Spinal cord (tissue), 10 donors: ENCODE measurements around the gene SMCHD1. TPM values are rescaled to one million over a fixed set of nuclear protein-coding genes. Genes with fewer than 3 reads are reported as not detected.

ENCODE experiments used
- DNase-seq, 6 donors: peaks; one replicate each; pipeline versions ENCODE4 v3.0.0 to v3.0.0-alpha.2; 2013 to 2015; ENCODE audit warnings: low spot score in 6 of 6, low read depth in 4 of 6
- H3K27ac ChIP-seq: one replicate; pipeline ENCODE4 v1.5.1; 2013; ENCODE audit warnings: low read depth, low read length, control low read depth
- H3K27me3 ChIP-seq: one replicate; pipeline ENCODE4 v1.6.1; 2013; ENCODE audit warnings: low read length; ENCODE audit not compliant: control insufficient read depth, insufficient read depth
- H3K36me3 ChIP-seq: one replicate; pipeline ENCODE4 v1.6.1; 2013; ENCODE audit warnings: low read length; ENCODE audit not compliant: control insufficient read depth, insufficient read depth
- H3K4me1 ChIP-seq: one replicate; pipeline ENCODE4 v1.6.1; 2013; ENCODE audit warnings: low read length; ENCODE audit not compliant: control insufficient read depth, insufficient read depth
- H3K4me3 ChIP-seq: one replicate; pipeline ENCODE4 v1.5.1; 2013; ENCODE audit warnings: low read depth, low read length, control low read depth
- H3K9me3 ChIP-seq: one replicate; pipeline ENCODE4 v1.6.1; 2013; ENCODE audit warnings: low read length; ENCODE audit not compliant: control insufficient read depth, insufficient read depth
- WGBS: methylation state at CpG from one replicate; pipeline ENCODE4 v1.1.5; 2013; ENCODE audit warnings: missing lambda C conversion rate; ENCODE audit not compliant: insufficient coverage; 5-methylcytosine and 5-hydroxymethylcytosine counted together
- polyA plus RNA-seq, 2 donors: library from polyadenylated mRNA; unstranded; fragments of 120-200 nt; gene quantifications; one replicate each; pipeline ENCODE4 v1.2.1, GENCODE V29; 2013; ENCODE audit not compliant: insufficient read length in 2 of 2
- total RNA-seq, 2 donors: library from RNA; depleted of rRNA in 1 of 2; stranded (reverse); fragments of 120-200 nt in 1 of 2; fragments of >200 nt in 1 of 2; gene quantifications; one replicate each; pipeline versions ENCODE4 v1.2.3 to v1.2.4, GENCODE V29; 2013 to 2014
- donor health status: healthy.

The SMCHD1 gene
- total and polyA plus RNA-seq, 4 donors: 39.1 to 189 (median 66.8) TPM

DNA sequence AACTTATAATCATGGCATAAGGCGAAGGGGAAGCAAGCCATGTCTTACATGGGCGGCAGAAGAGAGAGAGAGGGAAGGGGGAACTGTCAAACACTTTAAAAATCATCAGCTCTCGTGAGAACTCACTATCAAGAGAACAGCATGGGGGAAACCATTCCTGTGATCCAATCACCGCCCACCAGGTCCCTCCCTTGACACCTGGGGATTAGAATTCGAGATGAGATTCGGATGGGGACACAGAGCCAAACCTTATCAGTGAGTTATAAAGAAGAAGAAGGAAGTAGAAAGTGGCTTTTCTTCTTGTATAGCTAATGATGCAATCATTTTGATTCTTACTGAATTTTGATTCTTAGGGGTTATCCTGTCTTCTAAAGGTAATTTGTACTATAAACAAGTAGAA is 51.4 kb downstream of the SMCHD1 start:
- H3K4me3 ChIP-seq: no peak overlapping the region
- no peaks in the 10 kb centered on the region for H3K9me3 ChIP-seq
- H3K27me3 ChIP-seq: no peaks in the 10 kb centered on the region
- no peaks in the 10 kb centered on the region for H3K4me1 ChIP-seq
- peaks cover 16% of the 10 kb centered on the region for H3K36me3 ChIP-seq
- H3K27ac ChIP-seq: no peak overlapping the region
- 90% methylated on average over 2 of the region's 6 CpGs for WGBS
- DNase-seq: no peak

- H3K27ac ChIP-seq: no peak overlapping the region
- H3K9me3 ChIP-seq: no peaks in the 10 kb centered on the region
- WGBS: no CpG with 5 or more reads among the region's 2 CpGs
- H3K4me1 ChIP-seq: no peaks in the 10 kb centered on the region
- DNase-seq: no peak
- H3K27me3 ChIP-seq: no peaks in the 10 kb centered on the region
- H3K4me3 ChIP-seq: no peak overlapping the region
- H3K36me3 ChIP-seq: peaks cover 16% of the 10 kb centered on the region
These were observed 52.1 kb downstream of the SMCHD1 start for GRCh38 chr18:2707551-2708168.

DNA sequence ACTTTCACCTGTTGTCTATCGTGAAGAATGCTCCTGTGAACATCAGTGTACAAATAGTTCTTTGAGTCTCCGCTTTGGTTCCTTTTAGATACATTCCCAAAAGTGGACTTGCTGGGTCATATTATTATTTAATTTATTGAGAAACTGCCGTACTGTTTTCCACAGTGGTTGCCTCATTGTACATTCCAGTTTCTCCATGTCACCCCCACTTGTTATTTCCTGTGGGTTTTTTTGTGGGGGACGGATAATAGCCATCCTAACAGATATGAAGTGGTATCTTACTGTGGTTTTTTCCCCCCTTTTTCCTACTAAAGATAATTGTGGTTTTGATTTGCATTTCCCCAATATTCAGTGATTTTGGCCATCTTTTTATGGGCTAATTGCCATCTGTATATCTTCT is 53.8 kb downstream of the SMCHD1 start:
- WGBS: no CpG with 5 or more reads among the region's 4 CpGs
- H3K36me3 ChIP-seq: peaks cover 16% of the 10 kb centered on the region
- H3K27me3 ChIP-seq: no peaks in the 10 kb centered on the region
- no peak overlapping the region for H3K4me3 ChIP-seq
- H3K27ac ChIP-seq: no peak overlapping the region
- H3K4me1 ChIP-seq: no peaks in the 10 kb centered on the region
- no peak for DNase-seq
- no peaks in the 10 kb centered on the region for H3K9me3 ChIP-seq

DNA sequence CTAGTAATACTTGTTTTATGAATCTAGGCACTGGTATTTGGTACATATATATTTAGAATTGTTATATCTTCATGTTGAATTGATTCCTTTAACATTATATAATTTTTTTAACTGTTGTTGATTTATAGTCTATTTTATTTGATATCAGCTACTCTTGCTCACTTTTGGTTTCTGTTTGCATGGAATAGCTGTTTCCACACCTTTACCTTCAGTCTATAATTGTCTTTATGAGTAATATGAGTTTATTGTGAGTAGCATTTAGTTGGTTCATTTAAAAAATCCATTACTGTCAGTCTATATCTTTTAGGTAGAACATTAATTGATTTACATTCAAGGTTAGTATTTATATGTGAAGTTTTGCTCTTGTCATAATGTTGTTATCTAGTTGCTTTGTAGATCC is 58.6 kb downstream of the SMCHD1 start:
- Histone ChIP-seq H3K4me3 (no peak overlapping the region), H3K4me1 (peaks cover 13% of the 10 kb centered on the region), H3K27ac (no peak overlapping the region), H3K27me3 (no peaks in the 10 kb centered on the region), H3K9me3 (no peaks in the 10 kb centered on the region), H3K36me3 (peaks cover 25% of the 10 kb centered on the region)
- DNase-seq: no peak

- H3K4me3 ChIP-seq: no peak overlapping the region
- no peak overlapping the region for H3K27ac ChIP-seq
- H3K36me3 ChIP-seq: peaks cover 26% of the 10 kb centered on the region
- no peaks in the 10 kb centered on the region for H3K27me3 ChIP-seq
- DNase-seq: no peak
- WGBS: 96% methylated on average over 2 of the region's 3 CpGs
- no peaks in the 10 kb centered on the region for H3K9me3 ChIP-seq
- H3K4me1 ChIP-seq: peaks cover 13% of the 10 kb centered on the region
These were observed 60.5 kb downstream of the SMCHD1 start for GRCh38 chr18:2715990-2716389.

DNA sequence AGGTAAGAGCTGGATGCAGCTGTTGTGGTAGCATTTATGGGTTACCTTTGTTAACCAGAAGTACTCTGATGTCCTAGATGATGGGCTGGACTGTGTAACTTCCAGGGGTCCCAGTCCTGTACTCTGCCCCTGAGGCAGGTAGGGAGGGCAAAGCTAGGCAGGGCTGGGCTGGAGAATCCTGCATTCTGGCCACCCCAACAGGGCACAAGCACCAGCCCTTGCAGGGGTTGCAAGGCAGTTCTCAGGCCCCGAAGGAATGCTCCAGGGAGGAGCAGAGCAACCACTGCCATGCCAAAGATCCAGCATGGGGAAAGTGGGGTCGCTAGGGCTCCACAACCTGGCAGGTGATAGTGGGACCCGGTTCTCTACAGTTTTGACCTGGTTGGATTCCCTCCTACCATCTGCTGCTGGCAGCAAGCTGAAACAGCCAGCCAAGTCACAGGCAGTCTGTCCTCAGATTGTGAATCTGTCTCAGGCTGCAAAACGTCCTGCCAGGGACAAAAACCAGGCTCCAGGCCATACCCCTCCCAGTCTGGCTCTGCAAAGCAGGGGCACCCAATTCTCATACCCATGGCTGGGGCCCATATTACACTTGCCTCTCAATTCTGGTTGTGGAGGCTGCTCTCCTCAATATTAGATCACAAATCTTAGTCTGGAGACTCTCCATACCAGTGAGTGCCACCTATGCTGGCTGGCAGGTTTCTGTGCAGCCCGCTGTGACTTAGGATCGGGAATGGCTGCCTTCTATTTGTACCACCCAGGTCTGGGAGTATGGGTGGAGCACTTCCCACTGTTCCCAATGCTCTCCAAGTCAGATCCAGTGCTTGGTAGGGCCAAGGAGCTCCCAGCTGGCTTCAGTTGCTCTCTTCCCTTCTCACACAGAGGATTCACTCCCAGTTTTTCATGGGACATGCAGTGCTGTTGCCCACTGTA is 61.1 kb downstream of the SMCHD1 start:
- H3K36me3 ChIP-seq: peaks cover 20% of the 10 kb centered on the region
- no peak overlapping the region for H3K27ac ChIP-seq
- H3K4me1 ChIP-seq: peaks cover 13% of the 10 kb centered on the region
- H3K4me3 ChIP-seq: no peak overlapping the region
- H3K27me3 ChIP-seq: no peaks in the 10 kb centered on the region
- no peaks in the 10 kb centered on the region for H3K9me3 ChIP-seq
- DNase-seq: peak in 1 of 6 donors; percentile 8
- WGBS: 77% methylated on average over 5 of the region's 6 CpGs

DNA sequence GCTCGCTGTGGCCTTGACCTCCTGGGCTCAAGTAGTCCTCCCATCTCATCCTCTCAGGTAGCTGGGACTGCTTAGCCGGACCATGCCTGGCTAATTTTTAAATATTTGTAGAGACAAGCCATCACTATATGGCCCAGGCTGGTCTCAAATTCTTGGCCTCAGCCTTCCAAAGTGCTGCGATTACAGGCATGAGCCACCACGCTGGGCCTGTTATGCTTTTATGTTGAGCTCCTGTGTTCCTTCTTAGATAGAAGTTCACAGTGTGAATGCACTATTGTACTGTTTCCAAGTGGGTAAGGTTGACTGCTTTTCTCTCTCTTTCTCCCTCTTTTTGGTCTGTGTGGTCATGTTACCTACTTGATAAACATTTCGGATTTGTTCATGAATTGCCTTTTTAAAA is 61.9 kb downstream of the SMCHD1 start:
- Histone ChIP-seq H3K27ac (no peak overlapping the region), H3K9me3 (no peaks in the 10 kb centered on the region), H3K36me3 (peaks cover 18% of the 10 kb centered on the region), H3K4me1 (peaks cover 13% of the 10 kb centered on the region), H3K4me3 (no peak overlapping the region), H3K27me3 (no peaks in the 10 kb centered on the region)
- WGBS: 80% methylated on average over 3 of the region's 5 CpGs
- peak in 1 of 6 donors; percentile 20 for DNase-seq

GRCh38 chr18:2719040-2719439 is 63.5 kb downstream of the SMCHD1 start:
- no peaks in the 10 kb centered on the region for H3K27me3 ChIP-seq
- no peak overlapping the region for H3K27ac ChIP-seq
- H3K4me3 ChIP-seq: no peak overlapping the region
- 100% methylated on average over 1 of the region's 2 CpGs for WGBS
- H3K36me3 ChIP-seq: peaks cover 18% of the 10 kb centered on the region
- H3K4me1 ChIP-seq: peaks cover 13% of the 10 kb centered on the region
- no peaks in the 10 kb centered on the region for H3K9me3 ChIP-seq
- DNase-seq: no peak

DNA sequence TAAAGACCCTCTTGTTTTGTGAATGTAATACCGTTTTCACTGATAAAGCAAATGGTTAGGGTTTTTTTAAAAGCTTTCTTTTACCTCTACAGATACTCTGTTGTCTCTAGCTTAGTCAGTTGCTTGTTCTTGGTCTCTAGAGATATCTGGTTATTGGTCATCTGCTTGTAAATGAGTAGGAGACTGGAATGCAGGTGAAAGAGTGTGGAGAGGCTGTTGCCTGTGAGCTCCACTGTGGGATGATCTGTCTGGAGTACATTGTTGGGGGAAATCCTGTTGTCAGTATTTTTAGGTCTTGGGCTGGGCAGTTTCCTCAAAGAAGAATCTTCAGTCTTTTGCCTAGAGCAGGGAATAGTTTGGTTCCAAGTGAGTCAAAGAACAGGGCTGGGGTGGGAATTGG is 67.7 kb downstream of the SMCHD1 start:
- no peak for DNase-seq
- Histone ChIP-seq H3K4me3 (no peak overlapping the region), H3K36me3 (peaks cover 13% of the 10 kb centered on the region), H3K4me1 (no peaks in the 10 kb centered on the region), H3K27me3 (no peaks in the 10 kb centered on the region), H3K9me3 (no peaks in the 10 kb centered on the region), H3K27ac (no peak overlapping the region)
- no CpG with 5 or more reads among the region's 1 CpG for WGBS

DNA sequence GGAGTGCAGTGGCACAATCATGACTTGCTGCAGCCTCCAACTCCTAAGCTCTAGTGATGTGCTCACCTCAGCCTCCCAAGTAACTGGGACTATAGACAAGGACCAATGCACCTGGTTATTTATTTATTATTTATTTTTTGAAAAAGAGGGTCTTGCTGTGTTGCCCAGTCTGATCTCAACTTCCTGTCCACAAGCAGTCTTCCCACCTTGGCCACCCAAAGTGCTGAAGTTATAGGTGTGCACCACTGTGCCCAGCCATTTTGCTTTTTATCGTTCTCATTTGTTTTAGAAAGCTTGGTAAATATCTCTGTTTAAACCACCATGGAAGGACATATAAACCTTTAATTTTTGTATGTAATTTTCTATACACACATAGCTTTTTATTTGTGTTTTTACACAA is 74.2 kb downstream of the SMCHD1 start:
- WGBS: no CpG with 5 or more reads among the region's 1 CpG
- peaks cover 12% of the 10 kb centered on the region for H3K36me3 ChIP-seq

More for the DNA sequence above, 74.2 kb downstream of the SMCHD1 start:
- Histone ChIP-seq H3K9me3 (no peaks in the 10 kb centered on the region), H3K27me3 (no peaks in the 10 kb centered on the region), H3K4me1 (no peaks in the 10 kb centered on the region), H3K4me3 (no peak overlapping the region), H3K27ac (no peak overlapping the region)
- DNase-seq: no peak
